Omental fat pad (tissue), 4 donors: Measurements from ENCODE around the gene PPDPF. TPM values are rescaled to one million over a fixed set of nuclear protein-coding genes. Genes with fewer than 3 reads are reported as not detected.

Source experiments
- ATAC-seq: fragments of 150-250 bp; one replicate; pipeline ENCODE4 v1.9.1; 2016; ENCODE audit warnings: mild to moderate bottlenecking, moderate library complexity; ENCODE audit not compliant: low FRiP score
- DNase-seq: peaks from one replicate; pipeline ENCODE4 v3.0.0-alpha.2; 2019; ENCODE audit warnings: low spot score
- total RNA-seq, 4 donors: library from RNA; depleted of rRNA; stranded (reverse); fragments of >200 nt; gene quantifications; one replicate each; pipeline ENCODE4 v1.1.0, GENCODE V29; 2016
- TF ChIP-seq, protein P1 (sequence below), 3 donors: fragments of 450-650 bp; IDR thresholded peaks; one replicate each; pipeline ENCODE4 v1.5.1; 2016 to 2017; ENCODE audit warnings: antibody characterized with exemption in 3 of 3, mild to moderate bottlenecking in 3 of 3, moderate library complexity in 2 of 3

Gene PPDPF
- total RNA-seq, 4 donors from 2014 or later, result 22.2 to 108 (median 75.8) TPM

DNA sequence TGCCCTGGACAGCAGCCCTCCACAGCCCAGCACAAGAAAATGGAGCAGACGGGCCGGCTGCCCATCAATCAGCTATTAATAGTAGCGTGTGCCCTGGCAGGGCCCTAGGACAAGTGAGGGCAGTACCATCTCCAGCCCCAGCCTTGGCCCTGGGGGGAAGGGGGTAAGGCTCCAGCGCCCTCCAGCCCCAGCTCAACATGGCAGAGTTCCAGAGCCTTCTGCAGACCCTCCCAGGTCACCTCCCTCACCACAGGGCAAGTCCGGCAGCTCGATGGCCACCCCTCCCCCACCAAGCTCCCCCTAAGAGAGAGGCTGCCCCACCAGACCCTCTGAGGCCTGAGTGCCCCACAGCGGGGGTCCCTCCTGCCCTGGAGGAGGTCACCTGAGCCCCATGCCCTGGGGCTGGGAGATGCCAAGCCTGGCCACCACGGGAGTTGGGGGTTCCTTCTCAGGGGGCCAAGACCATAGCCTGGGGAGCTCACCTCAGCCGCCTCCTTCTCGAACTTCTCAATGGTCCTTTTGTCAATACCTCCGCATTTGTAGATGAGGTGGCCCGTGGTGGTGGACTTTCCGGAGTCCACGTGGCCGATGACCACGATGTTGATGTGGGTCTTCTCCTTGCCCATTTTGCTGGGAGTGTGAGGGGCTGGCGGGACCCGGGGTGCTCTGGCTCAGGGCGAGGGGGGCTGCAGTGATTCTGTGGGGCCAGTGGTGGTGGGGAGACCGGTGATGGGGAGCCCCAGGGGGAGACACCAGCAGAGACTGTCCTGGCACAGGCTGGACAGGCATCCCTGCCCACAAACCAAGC lies 23.2 kb upstream of the PPDPF start:
- TF ChIP-seq, protein P1, sequence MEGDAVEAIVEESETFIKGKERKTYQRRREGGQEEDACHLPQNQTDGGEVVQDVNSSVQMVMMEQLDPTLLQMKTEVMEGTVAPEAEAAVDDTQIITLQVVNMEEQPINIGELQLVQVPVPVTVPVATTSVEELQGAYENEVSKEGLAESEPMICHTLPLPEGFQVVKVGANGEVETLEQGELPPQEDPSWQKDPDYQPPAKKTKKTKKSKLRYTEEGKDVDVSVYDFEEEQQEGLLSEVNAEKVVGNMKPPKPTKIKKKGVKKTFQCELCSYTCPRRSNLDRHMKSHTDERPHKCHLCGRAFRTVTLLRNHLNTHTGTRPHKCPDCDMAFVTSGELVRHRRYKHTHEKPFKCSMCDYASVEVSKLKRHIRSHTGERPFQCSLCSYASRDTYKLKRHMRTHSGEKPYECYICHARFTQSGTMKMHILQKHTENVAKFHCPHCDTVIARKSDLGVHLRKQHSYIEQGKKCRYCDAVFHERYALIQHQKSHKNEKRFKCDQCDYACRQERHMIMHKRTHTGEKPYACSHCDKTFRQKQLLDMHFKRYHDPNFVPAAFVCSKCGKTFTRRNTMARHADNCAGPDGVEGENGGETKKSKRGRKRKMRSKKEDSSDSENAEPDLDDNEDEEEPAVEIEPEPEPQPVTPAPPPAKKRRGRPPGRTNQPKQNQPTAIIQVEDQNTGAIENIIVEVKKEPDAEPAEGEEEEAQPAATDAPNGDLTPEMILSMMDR (IDR thresholded peaks at IDR 0.05), result no peak
- ATAC-seq (no peak), DNase-seq (no peak)

DNA sequence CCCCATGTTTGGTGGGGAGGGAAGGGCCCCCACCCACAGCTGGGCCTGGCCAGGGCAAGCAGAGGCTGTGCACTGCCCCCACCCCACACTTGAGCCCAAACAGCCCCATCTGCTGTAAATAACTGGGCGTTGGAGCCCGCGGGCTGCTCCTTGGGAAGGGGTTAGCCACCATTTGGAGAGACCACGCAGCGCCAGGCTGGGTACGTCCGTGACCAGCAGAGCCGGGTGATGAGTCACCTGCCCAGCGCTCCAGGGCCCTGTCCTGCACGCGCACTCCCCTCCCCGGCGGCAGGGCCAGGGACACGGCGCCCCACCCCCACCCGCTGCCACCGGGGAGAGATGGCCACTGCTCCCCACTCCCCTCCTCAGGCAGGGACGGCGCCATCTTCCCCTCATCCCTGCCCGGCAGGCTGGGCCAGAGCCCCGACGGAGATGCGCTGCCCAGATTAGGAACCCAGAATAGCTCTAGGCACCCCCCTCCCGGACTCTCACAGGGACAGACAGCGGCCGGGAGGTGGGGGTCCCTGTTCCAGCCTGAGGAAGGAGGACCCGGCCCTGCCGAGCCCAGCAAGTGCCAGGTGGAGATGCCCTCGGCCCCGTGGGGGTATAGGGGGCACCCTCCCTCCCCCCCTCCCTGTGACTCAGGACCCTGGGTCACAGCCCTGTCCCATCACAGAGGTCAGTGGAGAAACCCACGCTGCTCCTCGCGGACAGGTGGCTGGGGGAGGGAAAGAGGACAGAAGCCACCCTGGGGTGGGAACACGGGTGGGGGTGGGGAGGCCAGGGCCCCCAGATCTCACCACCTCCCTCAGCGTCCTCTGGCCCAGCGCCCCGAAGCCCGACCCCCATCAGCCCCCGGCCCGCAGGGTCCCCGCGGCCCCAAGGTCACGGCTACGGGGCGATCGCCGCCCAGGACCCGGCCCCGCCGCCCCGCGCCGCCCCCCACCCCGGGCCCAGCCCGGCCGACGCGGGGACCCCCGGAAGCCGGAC lies 22.3 kb upstream of the PPDPF start:
- DNase-seq, result no peak
- TF ChIP-seq, protein P1 (IDR thresholded peaks at IDR 0.05), result no peak
- no peak for ATAC-seq

DNA sequence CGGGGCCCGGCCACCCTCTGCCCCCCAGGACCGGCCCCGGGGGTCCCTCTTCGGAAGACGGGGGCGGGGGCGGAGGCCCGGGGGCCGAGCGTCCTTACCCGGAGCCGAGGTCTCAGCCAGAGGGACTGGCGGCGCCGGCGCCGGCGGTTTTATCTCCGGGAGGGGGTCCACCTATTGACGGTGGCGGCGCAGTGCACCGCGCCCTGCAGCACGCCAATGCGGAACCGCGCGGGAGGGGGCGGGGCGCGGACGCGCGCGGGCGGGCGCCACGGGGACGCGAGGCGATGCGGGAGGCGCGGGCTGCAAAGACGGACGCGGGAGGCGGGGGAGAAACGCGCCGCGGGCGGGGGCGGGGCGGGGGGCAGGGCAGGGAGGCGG lies 21.6 kb upstream of the PPDPF start, which contains the start of gene EEF1A2:
TSS of gene EEF1A2 (minus strand) at position 124 of the 378 bp plus-strand sequence. CDS start 1,320 bp downstream, outside the sequence.
- DNase-seq, result no peak
- TF ChIP-seq, protein P1 (IDR thresholded peaks at IDR 0.05), result no peak
- ATAC-seq, result no peak

DNA sequence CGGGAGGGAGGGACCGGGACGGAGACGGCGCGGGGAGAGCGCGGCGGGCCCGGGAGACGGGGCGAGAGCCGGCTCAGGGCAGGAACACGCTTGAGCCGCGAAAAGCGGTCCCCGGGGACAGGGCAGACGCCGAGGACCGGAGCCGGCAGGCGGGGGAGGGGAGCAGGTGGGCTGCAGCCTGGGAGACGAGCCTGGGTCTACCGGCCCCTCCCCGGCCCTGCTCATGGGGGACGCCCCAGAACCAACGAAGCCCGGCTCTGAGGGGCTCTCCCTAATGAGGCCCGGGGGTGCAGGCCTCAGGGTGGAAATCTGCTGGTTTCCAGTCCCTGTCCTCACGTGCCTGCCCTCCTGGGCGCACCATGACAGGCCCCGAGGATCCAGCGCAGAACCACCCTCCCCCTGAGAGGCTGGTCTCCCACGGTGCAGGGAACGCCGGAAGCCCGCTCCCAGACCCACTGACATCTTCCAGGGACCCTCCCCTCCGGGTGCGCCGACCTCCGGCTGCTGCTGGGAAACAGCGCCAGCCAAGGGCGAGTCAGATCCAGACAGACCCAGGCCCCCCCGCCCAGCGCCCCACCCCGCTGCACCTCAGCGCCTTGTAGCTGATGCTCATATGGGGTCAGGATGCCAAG lies 21.1 kb upstream of the PPDPF start:
- DNase-seq (no peak), ATAC-seq (no peak)
- TF ChIP-seq, protein P1 (IDR thresholded peaks at IDR 0.05), result no peak

DNA sequence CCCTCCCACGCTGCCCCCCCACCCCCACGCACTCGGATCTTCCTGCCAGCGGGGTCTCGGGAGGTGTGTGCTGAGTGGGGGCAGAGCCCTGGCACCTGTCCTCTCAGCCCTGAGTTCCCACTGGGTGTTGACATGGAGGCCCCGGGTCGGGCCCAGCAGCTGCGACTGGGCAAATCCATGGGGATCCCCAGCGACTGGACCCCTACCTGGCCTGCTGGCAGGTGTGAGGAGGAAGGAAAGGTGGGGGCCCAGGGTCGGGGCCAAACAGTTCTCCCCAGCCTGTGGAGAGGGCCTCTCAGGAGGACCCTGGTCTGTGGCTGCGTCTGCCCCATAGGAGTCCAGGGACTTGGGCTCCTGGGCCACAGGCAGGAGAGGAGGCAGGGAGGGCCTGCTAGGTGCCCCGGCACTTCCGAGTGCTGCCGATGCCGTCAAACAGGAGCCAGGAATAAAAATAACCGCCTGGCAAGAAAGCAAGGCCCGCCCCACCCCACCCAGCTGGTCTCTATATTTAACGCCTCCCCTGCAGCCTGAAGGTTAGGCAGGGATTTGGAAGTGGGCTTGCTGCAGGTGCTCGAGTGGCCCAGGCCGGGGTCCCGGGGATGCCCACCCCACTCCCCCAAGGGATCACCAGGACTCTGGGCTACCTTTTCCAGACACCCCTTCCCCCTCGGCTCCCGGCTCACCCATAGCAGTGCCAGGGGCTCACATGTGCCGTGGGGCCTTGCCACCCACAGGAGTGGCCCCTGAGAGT lies 20.2 kb upstream of the PPDPF start:
- ATAC-seq, result no peak
- TF ChIP-seq, protein P1 (IDR thresholded peaks at IDR 0.05), result no peak

More for the DNA sequence above, 20.2 kb upstream of the PPDPF start:
- no peak for DNase-seq
